ENCODE data around the gene PDCD2L.
A peak's percentile ranks its signal among the peaks of the same experiment; 100 is the strongest.

GRCh38 chr19:34359140-34359953 lies 44.9 kb upstream of the PDCD2L start:
- TF ChIP-seq CTCF (optimal IDR thresholded peaks at IDR 0.05 in 1 of 3, IDR thresholded peaks at IDR 0.05 in 1 of 3, conservative IDR thresholded peaks at IDR 0.05 in 1 of 3; ENCODE audit: extremely low read depth in 1 of 3, insufficient read depth in 2 of 3, low read length in 3 of 3) (peak; percentile 63 to 77 (median 72)), EZH2 (IDR thresholded peaks at IDR 0.05; ENCODE audit: low read length) (no peak)
